HG03103 (cell line): ENCODE data around the gene RFFL.

Source experiments
- ATAC-seq: cut with Tn5 transposase; IDR thresholded peaks from one replicate; pipeline ENCODE4 v1.9.1; 2021; ENCODE audit warnings: low read depth; ENCODE audit not compliant: unreplicated experiment

Gene RFFL

GRCh38 chr17:34980353-34980680 lies 83.2 kb downstream of the RFFL start, which contains the start of gene LIG3:
Gene LIG3, plus strand, starts transcription at chr17:34980512. Its CDS starts 2,494 bp downstream, at chr17:34983006.
- peak; percentile 66 for ATAC-seq

DNA sequence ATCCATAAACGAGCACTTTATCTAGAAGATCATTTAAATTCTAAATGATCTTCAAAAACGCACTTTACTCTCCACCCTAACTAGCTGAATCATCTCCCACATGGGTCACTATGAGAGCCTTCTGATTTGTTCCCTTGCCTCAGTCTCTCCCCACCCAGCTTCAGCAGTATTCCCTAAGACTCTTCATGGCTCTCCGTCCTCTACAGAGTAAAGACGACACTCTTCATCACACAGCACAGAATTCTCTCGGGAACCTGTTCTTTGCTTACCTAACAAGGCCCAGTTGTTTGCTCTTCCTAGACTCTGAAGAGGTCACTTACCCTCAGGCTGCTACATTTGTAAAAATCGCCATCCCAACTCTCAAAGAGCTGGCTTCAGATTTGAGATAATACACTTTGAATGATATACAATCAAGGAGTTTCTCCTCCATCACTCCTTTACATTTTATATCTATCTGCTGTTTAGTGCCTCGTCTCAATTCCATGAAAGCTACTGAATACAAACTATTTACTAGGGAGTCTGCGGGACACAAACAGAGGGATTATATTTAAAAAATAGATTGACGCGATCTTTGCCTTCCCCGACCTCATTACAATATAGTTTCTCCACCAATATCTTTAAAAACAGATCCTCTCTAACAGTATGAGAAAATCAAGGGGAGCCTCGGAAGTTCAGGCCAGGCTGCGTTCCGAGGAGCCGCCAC lies 83.7 kb downstream of the RFFL start:
- no peak for ATAC-seq

DNA sequence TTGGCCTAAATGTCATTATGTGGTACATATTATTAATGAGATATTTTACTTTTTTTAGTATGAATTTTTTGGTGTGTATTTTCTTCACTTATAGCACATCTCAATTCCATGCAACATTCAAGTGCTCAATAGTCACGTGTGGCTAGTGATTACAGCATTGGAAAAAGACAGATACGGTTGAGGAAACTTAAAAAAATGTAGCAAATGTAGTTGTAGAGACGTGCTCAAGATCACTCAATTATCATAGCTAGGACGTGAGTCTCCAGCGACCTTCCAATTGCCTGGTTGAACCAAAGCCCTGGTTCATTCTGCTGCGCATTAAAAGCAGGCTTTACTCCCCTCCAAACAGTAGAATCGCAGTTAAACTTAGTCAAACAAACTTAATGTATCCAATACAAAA lies 84.4 kb downstream of the RFFL start:
- no peak for ATAC-seq

- no peak for ATAC-seq
These were observed 88.4 kb downstream of the RFFL start for GRCh38 chr17:34974794-34975785.

DNA sequence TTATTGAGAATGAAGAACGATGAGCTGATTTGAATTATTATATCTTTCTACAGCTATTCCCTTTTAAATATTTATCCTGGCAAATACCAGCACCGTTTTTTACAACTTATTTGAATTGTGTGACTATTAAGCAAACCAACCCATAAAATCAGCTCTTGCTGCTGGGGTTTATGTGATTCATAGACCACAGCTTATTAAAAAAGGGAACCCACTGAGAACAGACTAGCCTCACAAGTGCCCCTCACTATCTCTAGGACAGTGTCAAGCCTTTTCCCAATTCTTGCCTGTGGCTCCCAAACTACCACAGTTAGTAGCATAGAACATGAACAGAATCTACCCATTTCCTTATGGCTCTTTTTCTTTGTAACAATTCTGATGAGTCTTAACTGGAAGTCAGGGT lies 89.3 kb downstream of the RFFL start:
- no peak for ATAC-seq

- ATAC-seq: peak; percentile 87
These were observed 102.2 kb downstream of the RFFL start, which contains the start of the genes CCT6B and ZNF830 for GRCh38 chr17:34961093-34961911. Gene CCT6B, minus strand, starts transcription at chr17:34961460. Its CDS starts 67 bp downstream, at chr17:34961393. Gene ZNF830, plus strand, starts transcription at chr17:34961540. Its CDS starts 27 bp downstream, at chr17:34961567.

GRCh38 chr17:34958438-34958837 lies 105.1 kb downstream of the RFFL start:
- no peak for ATAC-seq
